K562 (cell line): Measurements from ENCODE around the gene FOXS1. TPM values are rescaled to one million over a fixed set of nuclear protein-coding genes. Genes with fewer than 3 reads are reported as not detected.

Source experiments
- ATAC-seq: fragments of 200-7000 bp; cut with Tn5 transposase; 3 replicates; pipeline ENCODE4 v1.9.1; 2020; ENCODE audit warnings: moderate library complexity
- BruUV-seq: library from RNA; stranded (reverse); fragments of 400-500 nt; replicated peaks from 2 replicates; lab custom pipeline; 2021; lab: Mats Ljungman, UMichigan
- CTCF ChIA-PET: fragments of 300-600 bp; formaldehyde crosslinking; extraction: SDS; loops from one replicate; lab custom pipeline; 2021; ENCODE audit warnings: low intra/inter-chr PET ratio; lab: Yijun Ruan, JAX
- POLR2A ChIA-PET: fragments of 300-600, 350-650 bp; sonication (Branson Sonifier 250); formaldehyde crosslinking; extraction: SDS; loops from one replicate; lab custom pipeline; 2021; ENCODE audit warnings: antibody characterized with exemption, inconsistent platforms; lab: Yijun Ruan, JAX
- DNase-seq, 4 experiments: peaks; one replicate each; pipeline versions ENCODE4 v3.0.0 to v3.0.0-alpha.2; 2011 to 2018; ENCODE audit warnings: low spot score in 3 of 4, mixed read lengths in 3 of 4; ENCODE audit errors: extremely low read depth in 1 of 4
- FAIRE-seq: peaks from 2 replicates; lab custom pipeline; 2011; peaks lifted over from hg19 to GRCh38; lab: Jason Lieb, UNC
- H2AFZ ChIP-seq: 2 replicates; pipeline ENCODE4 v1.6.0; 2011; ENCODE audit warnings: low read depth, low read length, control low read depth, inconsistent platforms
- H3K27ac ChIP-seq: fragments of 200-600 bp; 3 replicates; pipeline ENCODE4 v1.8.0; 2011; ENCODE audit warnings: low read depth, mild to moderate bottlenecking, control low read depth, inconsistent platforms, low read length, moderate library complexity, mixed read lengths; ENCODE audit errors: extremely low read depth
- H3K27me3 ChIP-seq, 2 experiments: fragments of 300-600 bp in 1 of 2; 2 replicates in 1 of 2; 3 replicates in 1 of 2; pipeline versions ENCODE4 v1.6.0 to v1.8.0; 2011; ENCODE audit warnings: inconsistent platforms in 2 of 2, low read length in 2 of 2, mild to moderate bottlenecking in 1 of 2, mixed read lengths in 1 of 2, moderate library complexity in 1 of 2; ENCODE audit not compliant: control insufficient read depth in 2 of 2, insufficient read depth in 2 of 2
- H3K36me3 ChIP-seq: fragments of 300-600 bp; 3 replicates; pipeline ENCODE4 v1.8.0; 2011; ENCODE audit warnings: mild to moderate bottlenecking, low read length, inconsistent platforms; ENCODE audit not compliant: control insufficient read depth, insufficient read depth
- H3K4me1 ChIP-seq, 2 experiments: fragments of 200-600 bp in 1 of 2; replicated peaks in 1 of 2; 2 replicates in 1 of 2; 3 replicates in 1 of 2; pipeline versions ENCODE4 v1.5.1 to v1.8.0; 2011; ENCODE audit warnings: inconsistent platforms in 2 of 2, low read length in 2 of 2, mild to moderate bottlenecking in 1 of 2, mixed read lengths in 1 of 2, moderate library complexity in 1 of 2; ENCODE audit not compliant: control insufficient read depth in 2 of 2, insufficient read depth in 2 of 2
- H3K4me2 ChIP-seq: 2 replicates; pipeline ENCODE4 v1.6.1; 2011; ENCODE audit warnings: low read length, control low read depth, inconsistent platforms, mixed read lengths; ENCODE audit not compliant: insufficient read depth
- H3K4me3 ChIP-seq: fragments of 200-600 bp; sonication (generic), shearing (Covaris generic); 2 replicates; pipeline ENCODE4 v1.5.1; 2016; ENCODE audit warnings: control low read depth, inconsistent platforms
- H3K79me2 ChIP-seq: fragments of 200-600 bp; 3 replicates; pipeline ENCODE4 v1.8.0; 2011; ENCODE audit warnings: low read length, inconsistent platforms; ENCODE audit not compliant: control insufficient read depth, insufficient read depth
- H3K9ac ChIP-seq, 2 experiments: 2 replicates each; pipeline versions ENCODE4 v1.6.0 to v1.6.1; 2011; ENCODE audit warnings: low read depth in 2 of 2, low read length in 2 of 2, control low read depth in 1 of 2, inconsistent platforms in 1 of 2, mild to moderate bottlenecking in 1 of 2, mixed read lengths in 1 of 2; ENCODE audit not compliant: insufficient read depth in 1 of 2
- H3K9me1 ChIP-seq: one replicate; pipeline ENCODE4 v1.6.0; 2011; ENCODE audit warnings: inconsistent platforms, mild to moderate bottlenecking, low read length, moderate library complexity; ENCODE audit not compliant: control insufficient read depth, insufficient read depth
- H3K9me3 ChIP-seq: replicated peaks from 2 replicates; pipeline ENCODE4 v1.5.1; 2011; ENCODE audit warnings: low read depth, low read length, inconsistent platforms; ENCODE audit not compliant: control insufficient read depth, insufficient read depth
- H4K20me1 ChIP-seq: replicated peaks from 2 replicates; pipeline ENCODE4 v1.6.1; 2011; ENCODE audit warnings: low read length, inconsistent platforms, mixed read lengths; ENCODE audit not compliant: control insufficient read depth, insufficient read depth
- HDAC6 ChIP-seq: IDR thresholded peaks from 2 replicates; pipeline ENCODE4 v1.6.1; 2012; ENCODE audit warnings: low read depth, mild to moderate bottlenecking, control low read depth, inconsistent platforms, low read length, moderate library complexity
- OTX1 ChIP-seq: fragments of 450-650 bp; formaldehyde crosslinking; IDR thresholded peaks from 2 replicates; pipeline ENCODE4 v1.4.0; 2022; ENCODE audit warnings: mild to moderate bottlenecking
- RHOXF2B ChIP-seq: fragments of 250-450 bp; sonication (Bioruptor Pico); conservative IDR thresholded peaks from 2 replicates; pipeline ENCODE4 v1.5.1; 2021
- TAF7 ChIP-seq: fragments of 450-650 bp; IDR thresholded peaks from 2 replicates; pipeline ENCODE4 v1.6.1; 2016; ENCODE audit warnings: missing genetic modification characterization, missing compliant biosample characterization
- ZHX1 ChIP-seq: fragments of 150-350 bp; conservative IDR thresholded peaks from 2 replicates; pipeline ENCODE4 v1.6.1; 2014; ENCODE audit warnings: low read length
- WGBS: fragments of 100-300 bp; shearing (Covaris generic); methylation state at CpG from one replicate; pipeline ENCODE4 v1.1.6; 2016; ENCODE audit warnings: low coverage, mixed read lengths; ENCODE audit not compliant: insufficient coverage; ENCODE audit errors: missing lambda C conversion rate; 5-methylcytosine and 5-hydroxymethylcytosine counted together
- in situ Hi-C: fragments of 300-500 bp; cut with MboI; formaldehyde crosslinking; loops from 4 replicates; pipeline ENCODE4 v1.15.0; 2018; ENCODE audit warnings: inconsistent platforms, mixed read lengths
- intact Hi-C: fragments of 100-400 bp; cut with micrococcal nuclease; formaldehyde crosslinking; loops from 2 replicates; pipeline ENCODE4 v1.14.2; 2022
- polyA plus RNA-seq, 8 experiments: library from polyadenylated mRNA; depleted of rRNA in 4 of 8; stranded (reverse) in 5 of 8; unstranded in 3 of 8; fragments of >200 nt; fragmentation: Nextera tagmentation in 2 of 8; fragmentation: Illumina TruSeq in 1 of 8; extraction: Ambion mirVana in 2 of 8; extraction: Trizol in 1 of 8; gene quantifications; 2 replicates each; pipeline versions ENCODE4 v1.2.1 to v1.2.3, GENCODE V29; 2011 to 2014; ENCODE audit warnings: inconsistent platforms in 1 of 8, missing spikeins in 1 of 8
- total RNA-seq, 7 experiments: library from RNA; depleted of rRNA in 6 of 7; stranded (reverse); fragments of >200 nt in 6 of 7; fragmentation: Illumina TruSeq in 2 of 7; extraction: Trizol in 2 of 7; gene quantifications; 2 replicates each; pipeline versions ENCODE4 v1.2.1 to v1.2.3, GENCODE V29; 2011 to 2021; ENCODE audit warnings: low replicate concordance in 1 of 7

Gene FOXS1
- total and polyA plus RNA-seq, 9 of the 15 experiments (the other 6 are each of a cell fraction or from before 2014, with no cell fraction given) = not detected

- TF ChIP-seq HDAC6 (no peak), ZHX1 (no peak), RHOXF2B (CRISPR knock-in tag) (no peak), TAF7 (no peak), OTX1 (CRISPR knock-in tag) (no peak)
- H3K4me2 ChIP-seq = no peak overlapping the region
- H2AFZ ChIP-seq = no peak overlapping the region
- H4K20me1 ChIP-seq = peaks cover 7% of the 10 kb centered on the region; the same call in 1 of the 2 replicates
- H3K4me1 ChIP-seq = peaks cover 14 to 44% of the 10 kb centered on the region in 2 experiments
- no peaks in the 10 kb centered on the region for H3K36me3 ChIP-seq
- BruUV-seq = no TSS peak
- peaks cover under 1 to 2% of the 10 kb centered on the region in 2 experiments; a peak in 4 of 5 replicates for H3K27me3 ChIP-seq
- CTCF ChIA-PET = interaction anchor here (0.6 kb wide), 1 partner anchor 324 kb away, joined by 3 read pairs; no protein-coding TSS in a partner anchor
- no peaks in the 10 kb centered on the region for H3K9me3 ChIP-seq
- H3K9me1 ChIP-seq = no peaks in the 10 kb centered on the region
- no peak overlapping the region for H3K27ac ChIP-seq
- in situ Hi-C loops = loop anchor here (25.0 kb wide), 1 partner anchor 820 kb away; the partner anchor contains the start of gene C20orf203
- FAIRE-seq (no peak), ATAC-seq (no peak), DNase-seq (no peak)
- H3K4me3 ChIP-seq = no peak overlapping the region
- POLR2A ChIA-PET = no interaction called here
- WGBS = 38% methylated on average over 11 of the region's 12 CpGs
- no peak overlapping the region for H3K9ac ChIP-seq
- no peaks in the 10 kb centered on the region for H3K79me2 ChIP-seq
- intact Hi-C loops = no loop called here
Measured at GRCh38 chr20:31842471-31843157, 2.8 kb downstream of the FOXS1 start.
